Small intestine (tissue), 7 donors: Measurements from ENCODE around the gene MED12L. TPM values are rescaled to one million over a fixed set of nuclear protein-coding genes. Genes with fewer than 3 reads are reported as not detected.

Source experiments
- DNase-seq, 2 donors: peaks; one replicate each; pipeline versions ENCODE4 v3.0.0 to v3.0.0-alpha.2; 2013
- FAIRE-seq: peaks from 2 replicates; lab custom pipeline; 2012; peaks lifted over from hg19 to GRCh38; lab: Jason Lieb, UNC
- H3K27ac ChIP-seq, 3 donors: one replicate each; pipeline ENCODE4 v1.5.1; 2013; ENCODE audit warnings: low read length in 2 of 3, mild to moderate bottlenecking in 2 of 3, control low read depth in 1 of 3, inconsistent platforms in 1 of 3, low read depth in 1 of 3, moderate library complexity in 1 of 3
- H3K27me3 ChIP-seq, 3 donors: one replicate each; pipeline ENCODE4 v1.6.1; 2013; ENCODE audit warnings: low read length in 3 of 3, inconsistent platforms in 1 of 3; ENCODE audit not compliant: control insufficient read depth in 3 of 3, insufficient read depth in 3 of 3
- H3K36me3 ChIP-seq, 3 donors: one replicate each; pipeline ENCODE4 v1.6.1; 2013; ENCODE audit warnings: low read length in 3 of 3, inconsistent platforms in 1 of 3, low read depth in 1 of 3, mild to moderate bottlenecking in 1 of 3, moderate library complexity in 1 of 3; ENCODE audit not compliant: control insufficient read depth in 3 of 3, insufficient read depth in 2 of 3
- H3K4me1 ChIP-seq, 3 donors: one replicate each; pipeline ENCODE4 v1.6.1; 2013; ENCODE audit warnings: low read length in 2 of 3, inconsistent platforms in 1 of 3, low read depth in 1 of 3, mild to moderate bottlenecking in 1 of 3, moderate library complexity in 1 of 3; ENCODE audit not compliant: control insufficient read depth in 3 of 3, insufficient read depth in 2 of 3
- H3K4me3 ChIP-seq, 3 donors: one replicate each; pipeline ENCODE4 v1.5.1; 2013; ENCODE audit warnings: low read length in 3 of 3, control low read depth in 1 of 3, inconsistent platforms in 1 of 3, low read depth in 1 of 3, mild to moderate bottlenecking in 1 of 3, moderate library complexity in 1 of 3
- H3K9me3 ChIP-seq, 2 donors: one replicate each; pipeline ENCODE4 v1.6.1; 2013; ENCODE audit warnings: low read depth in 1 of 2, low read length in 1 of 2; ENCODE audit not compliant: control insufficient read depth in 2 of 2, insufficient read depth in 1 of 2
- WGBS, 3 donors: extraction: QIAGEN DNeasy Blood & Tissue Kit; methylation state at CpG; one replicate each; pipeline ENCODE4 v1.1.7; 2013; 5-methylcytosine and 5-hydroxymethylcytosine counted together
- polyA plus RNA-seq, 4 donors: library from polyadenylated mRNA; stranded (reverse) in 3 of 4; unstranded in 1 of 4; fragments of 200-250 nt in 3 of 4; fragments of 120-200 nt in 1 of 4; gene quantifications; one replicate each; pipeline versions ENCODE4 v1.2.1 to v1.2.3, GENCODE V29; 2013
- donor health status: healthy with polysubstance abuse.
- donor health status: control.
- donor health status: control.
- donor health status: Bipolar disorder and iron deficiency.
- donor health status: healthy.

MED12L gene
- polyA plus RNA-seq, 4 donors, result 0.16 to 2.4 (median 0.36) TPM

- FAIRE-seq (no peak), DNase-seq (peak; percentile 36 to 44)
- Histone ChIP-seq H3K4me1 (no peaks in the 10 kb centered on the region), H3K36me3 (no peaks in the 10 kb centered on the region), H3K27ac (no peak overlapping the region), H3K4me3 (no peak overlapping the region), H3K9me3 (no peaks in the 10 kb centered on the region), H3K27me3 (no peaks in the 10 kb centered on the region)
- 37 to 51% (median 42%) methylated on average over 2 of the region's 2 CpGs for WGBS, 3 donors
Measured at GRCh38 chr3:151345859-151346258, 260.4 kb downstream of the MED12L start.

- Histone ChIP-seq H3K27me3 (no peaks in the 10 kb centered on the region), H3K9me3 (no peaks in the 10 kb centered on the region), H3K36me3 (no peaks in the 10 kb centered on the region), H3K27ac (no peak overlapping the region), H3K4me3 (no peak overlapping the region), H3K4me1 (no peaks in the 10 kb centered on the region)
- no peak for DNase-seq
- FAIRE-seq, result no peak
- WGBS, 3 donors, result 72 to 77% (median 75%) methylated on average over 3 of the region's 3 CpGs
Measured at GRCh38 chr3:151346292-151346691, 260.8 kb downstream of the MED12L start.

GRCh38 chr3:151347432-151347831, 262.0 kb downstream of the MED12L start:
- Histone ChIP-seq H3K36me3 (no peaks in the 10 kb centered on the region), H3K27me3 (no peaks in the 10 kb centered on the region), H3K4me3 (no peak overlapping the region), H3K27ac (no peak overlapping the region), H3K4me1 (no peaks in the 10 kb centered on the region), H3K9me3 (no peaks in the 10 kb centered on the region)
- no peak for FAIRE-seq
- DNase-seq, result no peak
- WGBS, 3 donors, result 74 to 88% (median 76%) methylated on average over 6 of the region's 6 CpGs

- Histone ChIP-seq H3K9me3 (no peaks in the 10 kb centered on the region), H3K27me3 (no peaks in the 10 kb centered on the region), H3K36me3 (no peaks in the 10 kb centered on the region), H3K4me3 (no peak overlapping the region), H3K27ac (no peak overlapping the region), H3K4me1 (no peaks in the 10 kb centered on the region)
- FAIRE-seq (no peak), DNase-seq (no peak)
- 69 to 89% (median 82%) methylated on average over 1 of the region's 1 CpG for WGBS, 3 donors
Measured at GRCh38 chr3:151350656-151351055, 265.2 kb downstream of the MED12L start.

- WGBS, 3 donors, result 93 to 97% (median 94%) methylated on average over 1 of the region's 1 CpG
- no peak for FAIRE-seq
Measured at GRCh38 chr3:151351219-151351618, 265.8 kb downstream of the MED12L start.

DNA sequence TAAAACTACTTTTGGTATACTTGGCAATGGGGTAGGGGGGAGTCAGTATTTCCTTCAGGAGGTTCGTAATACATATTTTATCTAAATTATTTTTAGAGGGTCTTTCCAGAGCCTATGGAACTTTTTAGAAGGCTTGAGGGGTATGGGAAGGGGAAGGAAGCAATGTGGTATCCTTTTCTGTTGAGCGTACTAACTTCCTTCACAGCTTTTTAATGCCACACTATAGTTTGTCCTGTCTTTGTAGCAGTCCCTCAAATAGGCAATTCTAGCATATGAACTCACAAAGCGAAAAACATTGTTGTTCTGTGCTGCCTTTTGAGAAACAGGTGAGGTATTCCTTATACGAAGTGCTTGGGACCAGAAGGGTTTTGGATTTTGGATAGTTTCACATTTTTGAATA, 266.2 kb downstream of the MED12L start:
- H3K27me3 ChIP-seq, result no peaks in the 10 kb centered on the region
- peaks cover 0 to 3% (median 0%) of the 10 kb centered on the region in 3 donors for H3K36me3 ChIP-seq
- 74 to 94% (median 85%) methylated on average over 4 of the region's 4 CpGs for WGBS, 3 donors
- no peak overlapping the region for H3K27ac ChIP-seq
- H3K4me3 ChIP-seq, result no peak overlapping the region
- FAIRE-seq (no peak), DNase-seq (no peak)
- H3K9me3 ChIP-seq, result no peaks in the 10 kb centered on the region
- H3K4me1 ChIP-seq, result no peaks in the 10 kb centered on the region

More at GRCh38 chr3:151351219-151351618, 265.8 kb downstream of the MED12L start:
- H3K9me3 ChIP-seq, result no peaks in the 10 kb centered on the region
- no peaks in the 10 kb centered on the region for H3K27me3 ChIP-seq
- H3K4me3 ChIP-seq, result no peak overlapping the region
- no peaks in the 10 kb centered on the region for H3K4me1 ChIP-seq
- peaks cover 0 to 3% (median 0%) of the 10 kb centered on the region in 3 donors for H3K36me3 ChIP-seq
- no peak for DNase-seq
- no peak overlapping the region for H3K27ac ChIP-seq

GRCh38 chr3:151356794-151357462, 271.5 kb downstream of the MED12L start:
- no peak for DNase-seq
- peaks cover 0 to 3% (median 0%) of the 10 kb centered on the region in 3 donors for H3K36me3 ChIP-seq
- no peak overlapping the region for H3K4me3 ChIP-seq
- WGBS, 3 donors, result 22 to 44% (median 41%) methylated on average over 2 of the region's 2 CpGs
- no peaks in the 10 kb centered on the region for H3K4me1 ChIP-seq
- FAIRE-seq, result no peak
- no peaks in the 10 kb centered on the region for H3K27me3 ChIP-seq
- no peak overlapping the region for H3K27ac ChIP-seq
- no peaks in the 10 kb centered on the region for H3K9me3 ChIP-seq

DNA sequence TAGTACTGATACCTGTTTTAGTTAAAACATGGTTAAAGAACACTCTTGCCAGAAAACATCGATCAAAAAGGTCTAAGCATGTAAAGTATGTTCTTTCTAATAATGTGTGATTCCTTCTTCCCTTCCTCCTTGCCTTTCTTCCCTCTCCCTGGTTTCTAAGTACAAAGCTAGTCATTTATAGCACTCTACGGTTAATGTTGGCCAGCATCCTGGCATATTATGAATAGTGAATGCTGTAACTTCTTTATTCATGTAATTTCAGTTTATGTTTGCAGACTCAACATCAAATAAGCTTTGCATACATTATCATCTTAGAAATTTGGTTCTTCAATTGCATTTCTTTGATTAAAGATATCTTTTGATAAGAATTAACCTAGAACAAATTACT, 272.0 kb downstream of the MED12L start:
- no peak for FAIRE-seq
- Histone ChIP-seq H3K4me3 (no peak overlapping the region), H3K4me1 (no peaks in the 10 kb centered on the region), H3K9me3 (no peaks in the 10 kb centered on the region), H3K27me3 (no peaks in the 10 kb centered on the region), H3K27ac (no peak overlapping the region), H3K36me3 (peaks cover 0 to 3% (median 0%) of the 10 kb centered on the region in 3 donors)
- DNase-seq, result no peak
- WGBS, 3 donors, result 64 to 66% (median 66%) methylated on average over 2 of the region's 2 CpGs

DNA sequence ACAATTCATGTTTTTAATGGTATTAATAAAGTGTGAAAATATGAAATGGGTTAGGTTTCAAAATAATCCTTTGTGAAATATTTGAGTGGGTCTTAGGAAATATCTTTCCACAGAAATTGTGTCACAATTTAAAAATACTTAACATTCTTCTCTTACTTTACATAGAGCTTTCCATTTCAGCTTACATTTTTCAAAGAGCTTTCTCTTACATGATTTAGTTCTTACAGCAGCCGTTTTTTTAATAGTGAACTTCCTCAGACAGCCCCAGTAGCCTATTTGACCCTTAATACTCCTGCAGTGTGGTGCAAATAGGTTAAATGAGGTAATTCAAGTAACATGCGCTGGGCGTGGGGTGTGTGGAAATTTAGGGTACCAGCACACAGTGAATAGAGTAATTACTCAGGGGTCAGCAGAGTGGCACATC, 277.3 kb downstream of the MED12L start:
- Histone ChIP-seq H3K27ac (no peak overlapping the region), H3K4me1 (no peaks in the 10 kb centered on the region), H3K9me3 (no peaks in the 10 kb centered on the region), H3K36me3 (no peaks in the 10 kb centered on the region), H3K27me3 (no peaks in the 10 kb centered on the region), H3K4me3 (no peak overlapping the region)
- 74 to 86% (median 75%) methylated on average over 3 of the region's 3 CpGs for WGBS, 3 donors
- DNase-seq (no peak), FAIRE-seq (no peak)
